Testis (tissue), 3 donors: Measurements from ENCODE around the gene IRF3. TPM values are rescaled to one million over a fixed set of nuclear protein-coding genes. Genes with fewer than 3 reads are reported as not detected.

Source experiments
- DNase-seq: peaks from one replicate; pipeline ENCODE4 v3.0.0-alpha.2; 2019
- H3K27ac ChIP-seq, 2 donors: fragments of 200-600 bp; sonication (generic); one replicate each; pipeline ENCODE4 v1.5.1; 2019
- H3K27me3 ChIP-seq: fragments of 200-600 bp; sonication (generic); one replicate; pipeline ENCODE4 v1.5.1; 2019
- H3K36me3 ChIP-seq: fragments of 200-600 bp; sonication (generic); one replicate; pipeline ENCODE4 v1.5.1; 2017; ENCODE audit warnings: low read depth; ENCODE audit errors: missing control alignments
- H3K4me1 ChIP-seq: fragments of 200-600 bp; sonication (generic); one replicate; pipeline ENCODE4 v1.5.1; 2019
- H3K4me3 ChIP-seq, 2 donors: fragments of 200-600 bp; sonication (generic); one replicate each; pipeline ENCODE4 v1.5.1; 2017 to 2019
- H3K9me3 ChIP-seq: fragments of 200-600 bp; sonication (generic); one replicate; pipeline ENCODE4 v1.5.1; 2017
- CTCF ChIP-seq, 3 experiments: fragments of 450-650 bp in 2 of 3; fragments of 200-600 bp in 1 of 3; sonication (generic) in 1 of 3; IDR thresholded peaks; one replicate each; pipeline ENCODE4 v1.5.1; 2016 to 2019; ENCODE audit warnings: antibody characterized with exemption in 3 of 3, mild to moderate bottlenecking in 2 of 3, moderate library complexity in 1 of 3
- POLR2A ChIP-seq: fragments of 450-650 bp; IDR thresholded peaks from one replicate; pipeline ENCODE4 v1.6.1; 2017; ENCODE audit warnings: antibody characterized with exemption, mild to moderate bottlenecking, moderate library complexity
- WGBS, 2 donors: methylation state at CpG; one replicate each; pipeline ENCODE4 v1.1.5; 2018; 5-methylcytosine and 5-hydroxymethylcytosine counted together
- intact Hi-C: fragments of 100-400 bp; cut with DNase I; formaldehyde crosslinking; loops from one replicate; pipeline ENCODE4 v1.15.1; 2023; ENCODE audit warnings: low total_unique reads
- polyA plus RNA-seq: library from polyadenylated mRNA; stranded (reverse); fragments of 350-450 nt; fragmentation: Illumina TruSeq; extraction: RNeasy Lipid Tissue Mini Kit (QIAGEN cat#74804); gene quantifications from one replicate; pipeline ENCODE4 v1.2.3, GENCODE V29; 2014; ENCODE audit warnings: low read depth, low replicate concordance; ENCODE audit not compliant: insufficient read depth
- total RNA-seq, 2 donors: library from RNA; depleted of rRNA; stranded (reverse); fragments of >200 nt; gene quantifications; one replicate each; pipeline ENCODE4 v1.2.3, GENCODE V29; 2016

The IRF3 gene
- total and polyA plus RNA-seq, 3 donors from 2014 or later = 34.9 to 51.6 (median 50.1) TPM

- TF ChIP-seq POLR2A (no peak), CTCF (IDR thresholded peaks at IDR 0.05) (peak in 1 of 3 experiments; percentile 8)
- no peak for DNase-seq
- no peaks in the 10 kb centered on the region for H3K27me3 ChIP-seq
- H3K36me3 ChIP-seq = no peaks in the 10 kb centered on the region
- peaks cover 32% of the 10 kb centered on the region for H3K4me1 ChIP-seq
- WGBS, 2 donors = 64 to 91% methylated on average over 8 to 13 of the region's 13 CpGs
- intact Hi-C loops = no loop called here
- no peak overlapping the region for H3K4me3 ChIP-seq
- peak overlapping the region; percentile 50 for H3K27ac ChIP-seq
- no peaks in the 10 kb centered on the region for H3K9me3 ChIP-seq
These were observed 19.4 kb upstream of the IRF3 start for GRCh38 chr19:49684983-49685553.

- Histone ChIP-seq H3K4me3 (no peak overlapping the region), H3K27me3 (no peaks in the 10 kb centered on the region), H3K4me1 (peaks cover 35% of the 10 kb centered on the region), H3K36me3 (no peaks in the 10 kb centered on the region), H3K9me3 (no peaks in the 10 kb centered on the region), H3K27ac (peak overlapping the region; percentile 50)
- 82 to 83% methylated on average over 14 to 31 of the region's 35 CpGs for WGBS, 2 donors
- DNase-seq = no peak
- TF ChIP-seq POLR2A (no peak), CTCF (IDR thresholded peaks at IDR 0.05) (no peak)
- intact Hi-C loops = no loop called here
These were observed 18.8 kb upstream of the IRF3 start for GRCh38 chr19:49684251-49684982.

GRCh38 chr19:49683814-49684250 lies 18.2 kb upstream of the IRF3 start:
- 92 to 94% methylated on average over 18 of the region's 18 CpGs for WGBS, 2 donors
- DNase-seq = no peak
- no peaks in the 10 kb centered on the region for H3K36me3 ChIP-seq

GRCh38 chr19:49682274-49682673 lies 16.6 kb upstream of the IRF3 start:
- H3K27ac ChIP-seq = peak overlapping the region in 1 of 2 donors; percentile 31
- no peaks in the 10 kb centered on the region for H3K27me3 ChIP-seq
- 84 to 88% methylated on average over 8 of the region's 8 CpGs for whole genome bisulfite sequencing, 2 donors
- no peaks in the 10 kb centered on the region for H3K36me3 ChIP-seq
- no peak for TF ChIP-seq CTCF (IDR thresholded peaks at IDR 0.05)
- no peak for TF ChIP-seq POLR2A
- no peak overlapping the region for H3K4me3 ChIP-seq
- DNase-seq = no peak
- no peaks in the 10 kb centered on the region for H3K9me3 ChIP-seq
- intact Hi-C loops = no loop called here
- H3K4me1 ChIP-seq = peaks cover 47% of the 10 kb centered on the region

More at GRCh38 chr19:49683814-49684250, 18.2 kb upstream of the IRF3 start:
- intact Hi-C loops = no loop called here
- peak overlapping the region; percentile 50 for H3K27ac ChIP-seq
- H3K9me3 ChIP-seq = no peaks in the 10 kb centered on the region
- H3K4me1 ChIP-seq = peaks cover 39% of the 10 kb centered on the region
- H3K27me3 ChIP-seq = no peaks in the 10 kb centered on the region
- no peak for TF ChIP-seq POLR2A
- no peak overlapping the region for H3K4me3 ChIP-seq

GRCh38 chr19:49681830-49682229 lies 16.2 kb upstream of the IRF3 start:
- no peak for DNase-seq
- no peaks in the 10 kb centered on the region for H3K36me3 ChIP-seq
- H3K9me3 ChIP-seq = no peaks in the 10 kb centered on the region
- intact Hi-C loops = no loop called here
- H3K4me1 ChIP-seq = peaks cover 47% of the 10 kb centered on the region
- H3K27ac ChIP-seq = no peak overlapping the region
- 63 to 70% methylated on average over 18 to 19 of the region's 19 CpGs for WGBS, 2 donors
- TF ChIP-seq POLR2A = no peak
- TF ChIP-seq CTCF (IDR thresholded peaks at IDR 0.05) = no peak
- H3K27me3 ChIP-seq = no peaks in the 10 kb centered on the region
- no peak overlapping the region for H3K4me3 ChIP-seq
